AG09309 (cell line): ENCODE results near the gene NF1.

ENCODE experiments used
- DNase-seq: peaks from one replicate; pipeline ENCODE4 v3.0.0-alpha.2; 2010; ENCODE audit warnings: low read depth
- H3K4me3 ChIP-seq: 2 replicates; pipeline ENCODE4 v1.5.1; 2011; ENCODE audit warnings: mild to moderate bottlenecking, low read depth, low read length, moderate library complexity; ENCODE audit not compliant: control insufficient read depth
- CTCF ChIP-seq: IDR thresholded peaks from 2 replicates; pipeline ENCODE4 v1.5.1; 2011; ENCODE audit warnings: mild to moderate bottlenecking, low read depth, low read length, inconsistent platforms; ENCODE audit not compliant: insufficient read depth, control insufficient read depth; ENCODE audit errors: missing control alignments

NF1 gene

GRCh38 chr17:31140111-31140510, 45.3 kb downstream of the NF1 start:
- no peak for DNase-seq
- no peak for TF ChIP-seq CTCF

GRCh38 chr17:31144428-31144827, 49.7 kb downstream of the NF1 start:
- TF ChIP-seq CTCF: no peak
- DNase-seq: no peak
- no peak overlapping the region for H3K4me3 ChIP-seq

More at GRCh38 chr17:31140111-31140510, 45.3 kb downstream of the NF1 start:
- H3K4me3 ChIP-seq: no peak overlapping the region

- H3K4me3 ChIP-seq: no peak overlapping the region
- DNase-seq: no peak
- TF ChIP-seq CTCF: no peak
Observed at GRCh38 chr17:31144836-31145235, 50.1 kb downstream of the NF1 start.

GRCh38 chr17:31147507-31148202, 52.9 kb downstream of the NF1 start:
- no peak for TF ChIP-seq CTCF
- DNase-seq: no peak
- no peak overlapping the region for H3K4me3 ChIP-seq

- no peak overlapping the region for H3K4me3 ChIP-seq
- TF ChIP-seq CTCF: no peak
- DNase-seq: no peak
Observed at GRCh38 chr17:31148205-31148604, 53.4 kb downstream of the NF1 start.

GRCh38 chr17:31152271-31152670, 57.5 kb downstream of the NF1 start:
- no peak for TF ChIP-seq CTCF
- H3K4me3 ChIP-seq: no peak overlapping the region
- no peak for DNase-seq
